ENCODE data around the gene GALNT11.

GALNT11 gene

GRCh38 chr7:151987748-151988529, 37.5 kb upstream of the GALNT11 start:
- Histone ChIP-seq H3K4me3 (ENCODE audit: low read depth, low read length) (no peak overlapping the region), H3K36me3 (no peaks in the 10 kb centered on the region), H3K9me3 (no peaks in the 10 kb centered on the region), H3K4me1 (no peaks in the 10 kb centered on the region; the same call in 1 of the 2 replicates), H3K27me3 (no peaks in the 10 kb centered on the region)
- no peak for TF ChIP-seq CTCF (IDR thresholded peaks at IDR 0.05; ENCODE audit: low read depth, low read length)
- DNase-seq = no peak

GRCh38 chr7:151992375-151992774, 33.1 kb upstream of the GALNT11 start:
- Histone ChIP-seq H3K4me3 (ENCODE audit: low read depth, low read length) (peak overlapping the region; percentile 12; the same call in 1 of the 2 replicates), H3K36me3 (no peaks in the 10 kb centered on the region), H3K9me3 (no peaks in the 10 kb centered on the region), H3K27me3 (no peaks in the 10 kb centered on the region), H3K4me1 (no peaks in the 10 kb centered on the region; the same call in 1 of the 2 replicates)
- peak; percentile 81 for DNase-seq
- TF ChIP-seq CTCF (IDR thresholded peaks at IDR 0.05; ENCODE audit: low read depth, low read length) = peak; percentile 71

- DNase-seq = peak; percentile 30
- TF ChIP-seq CTCF (IDR thresholded peaks at IDR 0.05; ENCODE audit: low read depth, low read length) = no peak
- no peaks in the 10 kb centered on the region for H3K36me3 ChIP-seq
Measured at GRCh38 chr7:151993977-151994676, 31.3 kb upstream of the GALNT11 start.

GRCh38 chr7:151999424-152000090, 25.9 kb upstream of the GALNT11 start:
- TF ChIP-seq CTCF (IDR thresholded peaks at IDR 0.05; ENCODE audit: low read depth, low read length) = no peak
- no peak overlapping the region for H3K4me3 ChIP-seq (ENCODE audit: low read depth, low read length)
- no peaks in the 10 kb centered on the region for H3K36me3 ChIP-seq
- H3K27me3 ChIP-seq = peaks cover 2% of the 10 kb centered on the region
- H3K9me3 ChIP-seq = no peaks in the 10 kb centered on the region
- DNase-seq = no peak
- no peaks in the 10 kb centered on the region for H3K4me1 ChIP-seq

More at GRCh38 chr7:151993977-151994676, 31.3 kb upstream of the GALNT11 start:
- Histone ChIP-seq H3K4me1 (no peaks in the 10 kb centered on the region; the same call in 1 of the 2 replicates), H3K4me3 (ENCODE audit: low read depth, low read length) (no peak overlapping the region), H3K9me3 (no peaks in the 10 kb centered on the region), H3K27me3 (no peaks in the 10 kb centered on the region)

GRCh38 chr7:152000191-152000590, 25.3 kb upstream of the GALNT11 start:
- no peak for TF ChIP-seq CTCF (IDR thresholded peaks at IDR 0.05; ENCODE audit: low read depth, low read length)
- no peaks in the 10 kb centered on the region for H3K4me1 ChIP-seq
- peaks cover 2% of the 10 kb centered on the region for H3K27me3 ChIP-seq
- no peaks in the 10 kb centered on the region for H3K36me3 ChIP-seq
- DNase-seq = no peak
- H3K4me3 ChIP-seq (ENCODE audit: low read depth, low read length) = no peak overlapping the region
- H3K9me3 ChIP-seq = no peaks in the 10 kb centered on the region
